Measurements from ENCODE around the gene C6orf163.

The C6orf163 gene

GRCh38 chr6:87351583-87351982 is 7.0 kb downstream of the C6orf163 start:
- H3K27ac ChIP-seq: no peak overlapping the region
- no peaks in the 10 kb centered on the region for H3K27me3 ChIP-seq
- TF ChIP-seq CTCF (IDR thresholded peaks at IDR 0.05): no peak
- H3K4me3 ChIP-seq: no peak overlapping the region
- intact Hi-C loops (cut with DNase I; ENCODE audit: low total_unique reads): no loop called here
- DNase-seq: no peak
- no peaks in the 10 kb centered on the region for H3K4me1 ChIP-seq
- no peaks in the 10 kb centered on the region for H3K9me3 ChIP-seq
- no peaks in the 10 kb centered on the region for H3K36me3 ChIP-seq

GRCh38 chr6:87356181-87356580 is 11.6 kb downstream of the C6orf163 start:
- H3K27ac ChIP-seq: no peak overlapping the region
- no peak for DNase-seq
- H3K4me3 ChIP-seq: no peak overlapping the region
- H3K36me3 ChIP-seq: no peaks in the 10 kb centered on the region
- H3K27me3 ChIP-seq: no peaks in the 10 kb centered on the region
- no peaks in the 10 kb centered on the region for H3K4me1 ChIP-seq
- no peaks in the 10 kb centered on the region for H3K9me3 ChIP-seq
- TF ChIP-seq CTCF (IDR thresholded peaks at IDR 0.05): no peak
- intact Hi-C loops (cut with DNase I; ENCODE audit: low total_unique reads): no loop called here

- no peak overlapping the region for H3K4me3 ChIP-seq
- no peaks in the 10 kb centered on the region for H3K27me3 ChIP-seq
- no peaks in the 10 kb centered on the region for H3K4me1 ChIP-seq
- H3K9me3 ChIP-seq: no peaks in the 10 kb centered on the region
- TF ChIP-seq CTCF (IDR thresholded peaks at IDR 0.05): no peak
- intact Hi-C loops (cut with DNase I; ENCODE audit: low total_unique reads): no loop called here
- no peak for DNase-seq
- no peaks in the 10 kb centered on the region for H3K36me3 ChIP-seq
- H3K27ac ChIP-seq: no peak overlapping the region
These were observed 13.0 kb downstream of the C6orf163 start for GRCh38 chr6:87357479-87358196.

- intact Hi-C loops (cut with DNase I; ENCODE audit: low total_unique reads): no loop called here
- Histone ChIP-seq H3K36me3 (no peaks in the 10 kb centered on the region), H3K9me3 (peaks cover 0 to 6% (median 3%) of the 10 kb centered on the region in 3 donors), H3K4me1 (no peaks in the 10 kb centered on the region), H3K27me3 (no peaks in the 10 kb centered on the region), H3K27ac (no peak overlapping the region), H3K4me3 (no peak overlapping the region)
- no peak for DNase-seq
- no peak for TF ChIP-seq CTCF (IDR thresholded peaks at IDR 0.05)
These were observed 20.1 kb downstream of the C6orf163 start for GRCh38 chr6:87364602-87365252.

GRCh38 chr6:87366072-87366827 is 21.6 kb downstream of the C6orf163 start:
- TF ChIP-seq CTCF (IDR thresholded peaks at IDR 0.05): no peak
- H3K4me3 ChIP-seq: no peak overlapping the region
- H3K27ac ChIP-seq: no peak overlapping the region
- H3K4me1 ChIP-seq: no peaks in the 10 kb centered on the region
- H3K27me3 ChIP-seq: no peaks in the 10 kb centered on the region
- DNase-seq: no peak
- intact Hi-C loops (cut with DNase I; ENCODE audit: low total_unique reads): no loop called here
- H3K36me3 ChIP-seq: no peaks in the 10 kb centered on the region
- H3K9me3 ChIP-seq: peaks cover 0 to 6% (median 3%) of the 10 kb centered on the region in 3 donors
